Measurements from ENCODE around the gene HBM.
"Not testable (repeated sequence)": the region's sequence is repeated elsewhere in the genome, so short reads cannot be mapped to it uniquely, and the experiment has no call there.

Gene HBM

DNA sequence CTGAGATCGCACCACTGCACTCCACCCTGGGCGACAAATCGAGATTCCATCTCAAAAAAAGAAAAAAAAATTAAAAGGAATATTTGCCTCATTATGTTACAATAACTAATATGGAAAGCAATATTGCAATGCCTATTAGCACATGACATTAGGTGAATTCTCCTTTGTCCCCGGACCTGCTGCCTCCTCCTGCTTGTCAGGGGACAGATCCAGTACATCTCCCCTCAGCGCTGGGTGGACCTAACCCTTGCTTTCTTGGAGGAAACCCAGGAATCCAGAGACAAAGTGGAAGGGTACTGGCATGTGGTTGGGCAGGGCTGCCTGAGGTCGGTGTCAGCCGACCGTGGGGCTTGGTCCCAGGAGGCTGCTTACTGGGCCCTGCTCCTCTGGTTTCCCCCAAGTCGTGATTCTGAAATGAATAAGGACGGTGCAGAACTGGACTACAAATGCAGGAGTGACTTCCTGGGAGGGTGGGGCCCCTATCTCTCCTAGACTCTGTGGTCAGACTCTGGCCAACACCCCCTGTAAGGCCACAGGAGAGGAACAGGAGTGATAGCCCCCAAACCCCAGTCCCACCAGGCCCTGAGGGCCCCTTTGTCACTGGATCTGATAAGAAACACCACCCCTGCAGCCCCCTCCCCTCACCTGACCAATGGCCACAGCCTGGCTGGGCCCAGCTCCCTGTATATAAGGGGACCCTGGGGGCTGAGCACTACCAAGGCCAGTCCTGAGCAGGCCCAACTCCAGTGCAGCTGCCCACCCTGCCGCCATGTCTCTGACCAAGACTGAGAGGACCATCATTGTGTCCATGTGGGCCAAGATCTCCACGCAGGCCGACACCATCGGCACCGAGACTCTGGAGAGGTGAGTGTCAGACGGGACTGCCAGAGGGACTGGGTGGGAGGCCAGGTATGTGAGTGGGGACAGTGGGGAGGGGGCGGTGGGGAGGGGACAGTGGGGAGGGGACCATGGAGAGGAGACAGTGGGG lies 13.3 kb upstream of the HBM start, which contains the start of gene HBZ:
HBZ (plus strand) TSS at position 504 of the 988 bp plus-strand sequence; CDS start at position 770, 266 bp downstream.
- no peak within 1 kb of the TSS for H3K27ac ChIP-seq (ENCODE audit: low read depth, low read length)
- no peak within 1 kb of the TSS for H3K4me2 ChIP-seq (ENCODE audit: low read length)
- H3K4me1 ChIP-seq (ENCODE audit: control insufficient read depth, low read length), result no peaks in the 10 kb centered on the region
- no peaks in the 10 kb centered on the region for H3K9me3 ChIP-seq (ENCODE audit: control insufficient read depth, insufficient read depth, low read length)
- TF ChIP-seq EZH2phosphoT487 (IDR thresholded peaks at IDR 0.05; ENCODE audit: borderline replicate concordance, low read length), result no peak
- TF ChIP-seq, protein P1, sequence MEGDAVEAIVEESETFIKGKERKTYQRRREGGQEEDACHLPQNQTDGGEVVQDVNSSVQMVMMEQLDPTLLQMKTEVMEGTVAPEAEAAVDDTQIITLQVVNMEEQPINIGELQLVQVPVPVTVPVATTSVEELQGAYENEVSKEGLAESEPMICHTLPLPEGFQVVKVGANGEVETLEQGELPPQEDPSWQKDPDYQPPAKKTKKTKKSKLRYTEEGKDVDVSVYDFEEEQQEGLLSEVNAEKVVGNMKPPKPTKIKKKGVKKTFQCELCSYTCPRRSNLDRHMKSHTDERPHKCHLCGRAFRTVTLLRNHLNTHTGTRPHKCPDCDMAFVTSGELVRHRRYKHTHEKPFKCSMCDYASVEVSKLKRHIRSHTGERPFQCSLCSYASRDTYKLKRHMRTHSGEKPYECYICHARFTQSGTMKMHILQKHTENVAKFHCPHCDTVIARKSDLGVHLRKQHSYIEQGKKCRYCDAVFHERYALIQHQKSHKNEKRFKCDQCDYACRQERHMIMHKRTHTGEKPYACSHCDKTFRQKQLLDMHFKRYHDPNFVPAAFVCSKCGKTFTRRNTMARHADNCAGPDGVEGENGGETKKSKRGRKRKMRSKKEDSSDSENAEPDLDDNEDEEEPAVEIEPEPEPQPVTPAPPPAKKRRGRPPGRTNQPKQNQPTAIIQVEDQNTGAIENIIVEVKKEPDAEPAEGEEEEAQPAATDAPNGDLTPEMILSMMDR (IDR thresholded peaks at IDR 0.05; ENCODE audit: low read depth, low read length, poor library complexity, severe bottlenecking), result no peak
- H3K4me3 ChIP-seq (ENCODE audit: low read length), result no peak within 1 kb of the TSS
- H3K27me3 ChIP-seq (ENCODE audit: control insufficient read depth, low read length), result peaks cover 12% of the 10 kb centered on the region; the same call in 1 of the 2 replicates
- no peaks in the 10 kb centered on the region for H3F3A ChIP-seq (ENCODE audit: control insufficient read depth, insufficient read depth)
- H3K36me3 ChIP-seq (ENCODE audit: control insufficient read depth, low read length), result no peaks in the 10 kb centered on the region
- no peaks in the 10 kb centered on the region for H3K9me2 ChIP-seq (replicated peaks; ENCODE audit: control insufficient read depth, low read length)
- no peaks in the 10 kb centered on the region for H4K20me1 ChIP-seq (ENCODE audit: control insufficient read depth, insufficient read depth, low read depth, low read length)
- no peaks in the 10 kb centered on the region for H3K79me2 ChIP-seq (ENCODE audit: control insufficient read depth, low read length)

DNA sequence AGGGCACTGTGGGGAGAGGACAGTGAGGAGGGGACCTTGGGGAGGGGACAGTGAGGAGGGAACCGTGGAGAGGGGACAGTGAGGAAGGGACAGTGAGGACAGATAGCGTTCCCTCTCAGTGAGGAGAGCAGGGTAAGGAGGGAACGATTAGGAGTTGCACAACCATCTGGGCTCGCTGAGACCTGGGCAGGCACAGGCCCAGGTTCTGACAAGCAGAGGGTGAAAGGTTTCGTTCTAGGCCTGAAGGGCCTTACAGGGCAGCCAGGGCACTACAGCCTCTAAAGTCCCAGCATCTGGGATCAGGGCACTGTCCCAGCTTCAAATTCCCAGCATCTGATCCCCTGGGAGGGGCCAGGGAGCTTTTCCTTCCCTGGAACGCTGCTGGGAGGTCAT lies 12.7 kb upstream of the HBM start:
- H3K4me1 ChIP-seq (ENCODE audit: control insufficient read depth, low read length); H3K4me3 ChIP-seq (ENCODE audit: low read length); H4K20me1 ChIP-seq (ENCODE audit: control insufficient read depth, insufficient read depth, low read depth, low read length); H3K9me3 ChIP-seq (ENCODE audit: control insufficient read depth, insufficient read depth, low read length); H3K79me2 ChIP-seq (ENCODE audit: control insufficient read depth, low read length); H3K4me2 ChIP-seq (ENCODE audit: low read length); H3K27ac ChIP-seq (ENCODE audit: low read depth, low read length); H3K36me3 ChIP-seq (ENCODE audit: control insufficient read depth, low read length); H3K9me2 ChIP-seq (replicated peaks; ENCODE audit: control insufficient read depth, low read length); H3F3A ChIP-seq (ENCODE audit: control insufficient read depth, insufficient read depth): not testable (repeated sequence)
- H3K27me3 ChIP-seq (ENCODE audit: control insufficient read depth, low read length), result peaks cover 12% of the 10 kb centered on the region; the same call in 1 of the 2 replicates

DNA sequence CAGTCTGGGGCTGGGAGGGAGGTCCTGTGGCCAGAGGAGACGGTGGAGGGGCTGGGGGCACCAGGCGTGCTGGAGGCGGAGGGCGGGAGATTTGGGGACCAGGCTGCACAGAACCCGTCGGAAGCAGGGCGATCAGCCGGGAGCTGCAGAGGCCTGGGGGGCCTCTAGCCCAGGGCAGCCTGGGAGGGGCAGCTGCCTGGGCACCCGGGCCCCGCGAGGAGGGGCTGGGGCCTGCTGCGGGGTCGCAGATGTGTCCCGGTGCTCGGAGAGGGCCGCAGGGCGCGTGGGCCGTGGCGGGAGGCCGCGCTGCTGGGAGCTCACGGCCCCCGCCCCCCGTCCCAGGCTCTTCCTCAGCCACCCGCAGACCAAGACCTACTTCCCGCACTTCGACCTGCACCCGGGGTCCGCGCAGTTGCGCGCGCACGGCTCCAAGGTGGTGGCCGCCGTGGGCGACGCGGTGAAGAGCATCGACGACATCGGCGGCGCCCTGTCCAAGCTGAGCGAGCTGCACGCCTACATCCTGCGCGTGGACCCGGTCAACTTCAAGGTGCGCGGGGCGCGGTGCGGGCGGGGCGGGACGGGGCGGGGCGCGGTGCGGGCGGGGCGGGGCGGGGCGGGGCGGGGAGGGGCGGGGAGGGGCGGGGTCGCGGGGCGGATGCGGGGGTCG lies 12.1 kb upstream of the HBM start:
- H3K27me3 ChIP-seq (ENCODE audit: control insufficient read depth, low read length), result peaks cover 12% of the 10 kb centered on the region; the same call in 1 of the 2 replicates
- not testable (repeated sequence) for H3F3A ChIP-seq (ENCODE audit: control insufficient read depth, insufficient read depth)

DNA sequence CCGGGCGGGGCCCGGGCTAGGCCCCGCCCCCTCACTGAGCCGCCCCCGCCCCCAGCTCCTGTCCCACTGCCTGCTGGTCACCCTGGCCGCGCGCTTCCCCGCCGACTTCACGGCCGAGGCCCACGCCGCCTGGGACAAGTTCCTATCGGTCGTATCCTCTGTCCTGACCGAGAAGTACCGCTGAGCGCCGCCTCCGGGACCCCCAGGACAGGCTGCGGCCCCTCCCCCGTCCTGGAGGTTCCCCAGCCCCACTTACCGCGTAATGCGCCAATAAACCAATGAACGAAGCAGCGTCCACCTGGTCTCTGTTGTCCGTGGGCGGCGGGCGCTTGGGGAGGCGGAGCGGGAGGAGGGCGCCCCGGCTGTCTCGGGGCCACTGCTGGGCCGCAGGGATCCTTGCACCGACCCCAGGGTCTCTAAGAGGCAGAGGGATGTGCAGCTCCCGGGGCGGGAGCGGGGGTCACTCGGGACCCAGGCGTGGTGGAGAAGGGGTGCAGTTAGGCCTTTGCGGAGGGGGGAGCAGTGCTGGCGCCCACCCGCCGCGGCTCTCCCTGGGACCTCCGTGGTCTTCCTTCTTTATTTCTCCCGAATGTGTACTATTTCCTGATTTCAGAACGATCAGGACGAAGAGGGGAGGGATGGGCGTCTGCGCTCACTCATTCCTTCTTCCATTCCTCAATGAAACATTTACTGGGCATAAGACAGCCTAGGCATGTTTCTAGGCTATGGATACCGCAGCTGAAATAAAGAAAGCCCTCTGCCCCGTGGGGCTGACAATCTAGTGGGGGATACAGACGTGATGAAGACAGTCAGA lies 11.4 kb upstream of the HBM start:
- Histone ChIP-seq H3F3A (ENCODE audit: control insufficient read depth, insufficient read depth) (no peaks in the 10 kb centered on the region), H4K20me1 (ENCODE audit: control insufficient read depth, insufficient read depth, low read depth, low read length) (no peaks in the 10 kb centered on the region), H3K27me3 (ENCODE audit: control insufficient read depth, low read length) (peaks cover 9% of the 10 kb centered on the region; the same call in 1 of the 2 replicates), H3K4me3 (ENCODE audit: low read length) (no peak overlapping the region), H3K4me1 (ENCODE audit: control insufficient read depth, low read length) (peaks cover 7% of the 10 kb centered on the region), H3K79me2 (ENCODE audit: control insufficient read depth, low read length) (no peaks in the 10 kb centered on the region), H3K4me2 (ENCODE audit: low read length) (no peak overlapping the region), H3K9me2 (replicated peaks; ENCODE audit: control insufficient read depth, low read length) (no peaks in the 10 kb centered on the region), H3K36me3 (ENCODE audit: control insufficient read depth, low read length) (no peaks in the 10 kb centered on the region), H3K27ac (ENCODE audit: low read depth, low read length) (no peak overlapping the region), H3K9me3 (ENCODE audit: control insufficient read depth, insufficient read depth, low read length) (no peaks in the 10 kb centered on the region)
- TF ChIP-seq, protein P1 (IDR thresholded peaks at IDR 0.05; ENCODE audit: low read depth, low read length, poor library complexity, severe bottlenecking), result no peak
- TF ChIP-seq EZH2phosphoT487 (IDR thresholded peaks at IDR 0.05; ENCODE audit: borderline replicate concordance, low read length), result no peak

More for the DNA sequence above, 12.1 kb upstream of the HBM start:
- not testable (repeated sequence) for H3K27ac ChIP-seq (ENCODE audit: low read depth, low read length); H3K79me2 ChIP-seq (ENCODE audit: control insufficient read depth, low read length); H3K4me1 ChIP-seq (ENCODE audit: control insufficient read depth, low read length); H3K9me2 ChIP-seq (replicated peaks; ENCODE audit: control insufficient read depth, low read length); H3K4me3 ChIP-seq (ENCODE audit: low read length); H3K36me3 ChIP-seq (ENCODE audit: control insufficient read depth, low read length); H3K4me2 ChIP-seq (ENCODE audit: low read length); H3K9me3 ChIP-seq (ENCODE audit: control insufficient read depth, insufficient read depth, low read length); H4K20me1 ChIP-seq (ENCODE audit: control insufficient read depth, insufficient read depth, low read depth, low read length)
